Measurements from ENCODE around the gene TK2.

The TK2 gene

GRCh38 chr16:66508914-66509496, 40.9 kb downstream of the TK2 start:
- no peak for DNase-seq (ENCODE audit: low read depth)
- no peak overlapping the region for H3K4me3 ChIP-seq (ENCODE audit: low read depth, low read length)
- no peak for TF ChIP-seq CTCF (IDR thresholded peaks at IDR 0.05; ENCODE audit: insufficient read depth, low read depth, low read length, missing control alignments)

GRCh38 chr16:66508248-66508913, 41.5 kb downstream of the TK2 start:
- no peak overlapping the region for H3K4me3 ChIP-seq (ENCODE audit: low read depth, low read length)
- DNase-seq (ENCODE audit: low read depth), result peak; percentile 42
- TF ChIP-seq CTCF (IDR thresholded peaks at IDR 0.05; ENCODE audit: insufficient read depth, low read depth, low read length, missing control alignments), result no peak

- no peak for TF ChIP-seq CTCF (IDR thresholded peaks at IDR 0.05; ENCODE audit: insufficient read depth, low read depth, low read length, missing control alignments)
Measured at GRCh38 chr16:66507731-66508239, 42.1 kb downstream of the TK2 start.

GRCh38 chr16:66503612-66504011, 46.3 kb downstream of the TK2 start:
- H3K4me3 ChIP-seq (ENCODE audit: low read depth, low read length), result no peak overlapping the region
- DNase-seq (ENCODE audit: low read depth), result no peak

More at GRCh38 chr16:66507731-66508239, 42.1 kb downstream of the TK2 start:
- no peak overlapping the region for H3K4me3 ChIP-seq (ENCODE audit: low read depth, low read length)
- no peak for DNase-seq (ENCODE audit: low read depth)

GRCh38 chr16:66503030-66503429, 46.9 kb downstream of the TK2 start:
- no peak for DNase-seq (ENCODE audit: low read depth)

More at GRCh38 chr16:66503612-66504011, 46.3 kb downstream of the TK2 start:
- TF ChIP-seq CTCF (IDR thresholded peaks at IDR 0.05; ENCODE audit: insufficient read depth, low read depth, low read length, missing control alignments), result no peak

More at GRCh38 chr16:66503030-66503429, 46.9 kb downstream of the TK2 start:
- no peak for TF ChIP-seq CTCF (IDR thresholded peaks at IDR 0.05; ENCODE audit: insufficient read depth, low read depth, low read length, missing control alignments)
- no peak overlapping the region for H3K4me3 ChIP-seq (ENCODE audit: low read depth, low read length)

All from GM12865 (cell line).